GM12873 (cell line): ENCODE data around the gene DIS3L2.
A peak's percentile ranks its signal among the peaks of the same experiment; 100 is the strongest.

ENCODE experiments used
- CTCF ChIP-seq: IDR thresholded peaks from 2 replicates; pipeline ENCODE4 v1.5.1; 2012; ENCODE audit warnings: low read depth, mild to moderate bottlenecking, moderate library complexity, low read length, control low read depth; ENCODE audit not compliant: insufficient read depth; ENCODE audit errors: missing control alignments

The DIS3L2 gene

GRCh38 chr2:232229911-232230310 lies 268.4 kb downstream of the DIS3L2 start:
- TF ChIP-seq CTCF, result no peak

- peak; percentile 62 for TF ChIP-seq CTCF
Observed at GRCh38 chr2:232230560-232230959, 269.0 kb downstream of the DIS3L2 start.

GRCh38 chr2:232231554-232231953 lies 270.0 kb downstream of the DIS3L2 start:
- TF ChIP-seq CTCF, result no peak

- no peak for TF ChIP-seq CTCF
Observed at GRCh38 chr2:232232915-232233314, 271.4 kb downstream of the DIS3L2 start.

- TF ChIP-seq CTCF, result no peak
Observed at GRCh38 chr2:232234922-232235615, 273.6 kb downstream of the DIS3L2 start.

GRCh38 chr2:232235716-232236115 lies 274.2 kb downstream of the DIS3L2 start:
- TF ChIP-seq CTCF, result no peak

- TF ChIP-seq CTCF, result no peak
Observed at GRCh38 chr2:232236200-232236599, 274.7 kb downstream of the DIS3L2 start.
